ENCODE data around the gene TMEM101. TPM values are rescaled to one million over a fixed set of nuclear protein-coding genes. Genes with fewer than 3 reads are reported as not detected.

The TMEM101 gene
- total RNA-seq (1 to 10 TPM; 8.8 to 9.7 TPM), total RNA-seq (5.9 to 40.6 (median 21.9) reads per million in 172 experiments)
- polyA plus RNA-seq (2013, experiment 1 of 2) = 23.2 TPM
- polyA plus RNA-seq (2013, experiment 2 of 2) = 19.4 TPM

DNA sequence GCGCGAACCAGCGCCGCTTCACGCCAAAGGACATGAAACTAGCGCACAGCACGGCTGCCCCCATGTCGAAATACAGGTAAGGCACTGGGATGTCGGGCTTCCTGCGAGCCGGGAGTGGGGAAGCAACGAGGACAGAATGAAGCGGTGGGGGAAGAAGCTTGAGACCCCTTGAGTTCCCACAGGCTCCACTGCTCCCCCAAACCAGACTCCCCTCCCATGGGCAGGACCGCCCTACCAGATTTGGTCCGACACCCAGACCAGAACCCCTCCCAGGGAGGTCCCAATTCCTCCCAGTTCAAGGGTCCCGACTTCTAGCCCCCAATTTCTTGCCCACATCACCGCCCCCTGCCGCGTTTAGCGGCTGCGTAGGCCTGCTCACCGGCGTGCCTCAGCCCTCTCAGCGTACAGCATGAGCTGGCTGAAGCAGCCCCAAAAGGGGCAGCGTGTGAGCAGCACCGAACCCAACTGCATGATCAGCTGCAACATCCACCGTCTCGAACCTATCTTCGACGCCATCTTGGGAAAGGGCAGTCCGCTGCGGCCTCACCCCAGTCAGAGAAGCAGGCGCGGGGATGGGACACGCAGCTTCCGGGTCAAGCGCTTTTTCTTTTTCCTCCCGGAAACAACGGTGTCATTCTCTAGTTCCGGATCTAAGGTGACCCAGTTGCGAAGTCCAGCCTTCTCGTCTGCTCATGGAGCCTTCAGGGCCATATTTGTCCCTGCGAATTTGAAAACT lies at the start of gene TMEM101:
TSS of gene TMEM101 (minus strand) at position 527 of the 736 bp plus-strand sequence. CDS start at position 516, 11 bp downstream.
- peak within 1 kb of the TSS; percentile 87 for H3K27ac Mint-ChIP-seq

GRCh38 chr17:44063704-44064639 lies 49.2 kb upstream of the TMEM101 start:
- no peak for DNase-seq
- ATAC-seq (ENCODE audit: poor library complexity) = no peak
- Histone ChIP-seq H3K9me3 (ENCODE audit: control insufficient read depth in 1 of 2, insufficient read depth in 1 of 2, low read length in 2 of 2) (no peaks in the 10 kb centered on the region), H3K4me1 (ENCODE audit: insufficient read depth, low read length) (peaks cover 33% of the 10 kb centered on the region), H3K4me3 (ENCODE audit: low read length) (no peak overlapping the region), H3K27me3 (ENCODE audit: control insufficient read depth in 1 of 2, insufficient read depth in 2 of 2, low read length in 2 of 2) (no peaks in the 10 kb centered on the region), H3K27ac (ENCODE audit: low read depth in 1 of 2, low read length in 2 of 2) (no peak overlapping the region), H3K36me3 (ENCODE audit: insufficient read depth, low read length) (peaks cover 35% of the 10 kb centered on the region)
- TF ChIP-seq CTCF (IDR thresholded peaks at IDR 0.05) = no peak
- Mint-ChIP-seq H3K27me3 (no peaks in the 10 kb centered on the region), H3K4me3 (peak overlapping the region; percentile 71), H3K9me3 (no peaks in the 10 kb centered on the region), H3K4me1 (ENCODE audit: low read depth) (peaks cover 69% of the 10 kb centered on the region), H3K27ac (peak overlapping the region; percentile 51), H3K36me3 (ENCODE audit: low read depth) (peaks cover 57% of the 10 kb centered on the region)
- ChIA-PET CTCF (interaction anchor here (1.2 kb wide), 1 partner anchor 52 kb away, joined by 3 read pairs; no protein-coding TSS in a partner anchor), POLR2A (interaction anchor here (0.7 to 0.9 kb wide), 2 partner anchors 8 to 103 kb away, joined by 4 to 5 read pairs; no protein-coding TSS in a partner anchor)
- intact Hi-C loops (cut with DNase I, micrococcal nuclease) = no loop called here

More for the DNA sequence above, at the start of gene TMEM101:
- Mint-ChIP-seq H3K36me3 (ENCODE audit: low read depth) (peaks cover 23% of the 10 kb centered on the region), H3K9me3 (no peaks in the 10 kb centered on the region), H3K4me1 (ENCODE audit: low read depth) (peaks cover 22% of the 10 kb centered on the region), H3K27me3 (peaks cover 5% of the 10 kb centered on the region), H3K4me3 (peak within 1 kb of the TSS; percentile 100)
- Histone ChIP-seq H3K9me3 (ENCODE audit: control insufficient read depth in 1 of 2, insufficient read depth in 1 of 2, low read length in 2 of 2) (no peaks in the 10 kb centered on the region), H3K4me3 (ENCODE audit: low read length) (peak within 1 kb of the TSS; percentile 94), H3K4me1 (ENCODE audit: insufficient read depth, low read length) (peaks cover 19% of the 10 kb centered on the region), H3K36me3 (ENCODE audit: insufficient read depth, low read length) (peaks cover 18% of the 10 kb centered on the region), H3K27me3 (ENCODE audit: control insufficient read depth in 1 of 2, insufficient read depth in 2 of 2, low read length in 2 of 2) (no peaks in the 10 kb centered on the region), H3K27ac (ENCODE audit: low read depth in 1 of 2, low read length in 2 of 2) (no peak within 1 kb of the TSS)
- DNase-seq = peak; percentile 81 to 95 (median 86)
- intact Hi-C loops (cut with DNase I, micrococcal nuclease) = loop anchor here (2.0 to 10.0 kb wide), 6 partner anchors 52 to 1020 kb away; partner anchors contain the start of genes DHX8 (in 1 of the 2), GPATCH8 (in 1 of the 2), HDAC5 (in 1 of the 2) and LSM12 (in 1 of the 2)
- peak; percentile 99 for ATAC-seq (ENCODE audit: poor library complexity)
- TF ChIP-seq CTCF (IDR thresholded peaks at IDR 0.05) = no peak
- CTCF ChIA-PET = interaction anchor here (1.0 to 1.1 kb wide), 2 partner anchors 9 to 530 kb away, joined by 3 read pairs; partner anchors contain the start of gene DHX8
- POLR2A ChIA-PET = interaction anchor here (0.7 to 1.2 kb wide), 8 partner anchors 8 to 530 kb away, joined by 3 to 6 read pairs (median 3); partner anchors contain the start of genes DHX8, HDAC5, NAGS and TMUB2

DNA sequence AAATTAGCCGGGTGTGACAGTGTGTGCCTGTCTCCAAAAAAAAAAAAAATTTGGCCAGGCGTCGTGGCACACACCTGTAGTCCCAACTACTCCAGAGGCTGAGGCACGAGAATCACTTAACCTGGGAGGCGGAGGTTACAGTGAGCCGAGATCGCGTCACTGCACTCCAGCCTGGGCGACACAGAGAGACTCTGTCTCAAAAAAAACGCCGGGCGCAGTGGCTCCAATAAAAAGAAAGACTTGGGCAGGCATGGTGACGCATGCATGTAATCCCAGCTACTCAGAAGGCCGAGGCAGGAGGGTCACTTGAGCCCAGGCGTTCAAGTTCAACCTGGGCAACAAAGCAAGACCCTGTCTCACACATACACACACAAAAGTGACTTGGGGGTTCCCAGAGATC lies 48.1 kb upstream of the TMEM101 start:
- H3K4me3 ChIP-seq (ENCODE audit: low read length) = no peak overlapping the region
- intact Hi-C loops (cut with DNase I, micrococcal nuclease) = no loop called here
- Mint-ChIP-seq H3K27ac (no peak overlapping the region), H3K4me1 (ENCODE audit: low read depth) (peaks cover 66% of the 10 kb centered on the region), H3K4me3 (peak overlapping the region; percentile 71), H3K9me3 (no peaks in the 10 kb centered on the region), H3K27me3 (no peaks in the 10 kb centered on the region), H3K36me3 (ENCODE audit: low read depth) (peaks cover 66% of the 10 kb centered on the region)
- no peaks in the 10 kb centered on the region for H3K27me3 ChIP-seq (ENCODE audit: control insufficient read depth in 1 of 2, insufficient read depth in 2 of 2, low read length in 2 of 2)
- ATAC-seq (ENCODE audit: poor library complexity) = no peak
- H3K36me3 ChIP-seq (ENCODE audit: insufficient read depth, low read length) = peaks cover 44% of the 10 kb centered on the region
- TF ChIP-seq CTCF (IDR thresholded peaks at IDR 0.05) = no peak
- no peak for DNase-seq
- POLR2A ChIA-PET = no interaction called here
- no peaks in the 10 kb centered on the region for H3K9me3 ChIP-seq (ENCODE audit: control insufficient read depth in 1 of 2, insufficient read depth in 1 of 2, low read length in 2 of 2)
- peaks cover 33% of the 10 kb centered on the region for H3K4me1 ChIP-seq (ENCODE audit: insufficient read depth, low read length)
- H3K27ac ChIP-seq (ENCODE audit: low read depth in 1 of 2, low read length in 2 of 2) = no peak overlapping the region
- CTCF ChIA-PET = interaction anchor here (1.2 kb wide), 1 partner anchor 53 kb away, joined by 3 read pairs; no protein-coding TSS in a partner anchor

All from CD4-positive, alpha-beta T cell (primary cell).